A549 (cell line): ENCODE data around the gene CD58.

Source experiments
- EP300 ChIP-seq, 2 experiments: fragments of >200 bp; sonication (Bioruptor Twin); formaldehyde crosslinking; IDR thresholded peaks; 2 replicates in 1 of 2; 3 replicates in 1 of 2; pipeline ENCODE4 v1.6.1; 2016 to 2017
- FOSB ChIP-seq: fragments of 250-450 bp; sonication (Bioruptor Pico); IDR thresholded peaks from 2 replicates; pipeline ENCODE4 v1.5.0; 2020; ENCODE audit warnings: mild to moderate bottlenecking, moderate library complexity
- POLR2A ChIP-seq: IDR thresholded peaks from 2 replicates; pipeline ENCODE4 v1.6.1; 2012; ENCODE audit warnings: mild to moderate bottlenecking, low read length
- RCOR1 ChIP-seq: fragments of 150-350 bp; IDR thresholded peaks from 2 replicates; pipeline ENCODE4 v1.6.1; 2014; ENCODE audit warnings: antibody characterized with exemption, low read length, low read depth
- RFX5 ChIP-seq: fragments of 450-650 bp; IDR thresholded peaks from 2 replicates; pipeline ENCODE4 v1.7.1; 2014; ENCODE audit warnings: antibody characterized with exemption, mild to moderate bottlenecking, moderate library complexity
- TF ChIP-seq, protein P1 (sequence below): fragments of 450-650 bp; IDR thresholded peaks from 2 replicates; pipeline ENCODE4 v1.6.1; 2014; ENCODE audit warnings: antibody characterized with exemption
- TF ChIP-seq, protein P2 (sequence below): fragments of >200 bp; sonication (Bioruptor Twin); formaldehyde crosslinking; IDR thresholded peaks from 3 replicates; pipeline ENCODE4 v1.5.1; 2016
- TF ChIP-seq, protein P3 (sequence below): IDR thresholded peaks from 2 replicates; pipeline ENCODE4 v1.6.1; 2012

DNA sequence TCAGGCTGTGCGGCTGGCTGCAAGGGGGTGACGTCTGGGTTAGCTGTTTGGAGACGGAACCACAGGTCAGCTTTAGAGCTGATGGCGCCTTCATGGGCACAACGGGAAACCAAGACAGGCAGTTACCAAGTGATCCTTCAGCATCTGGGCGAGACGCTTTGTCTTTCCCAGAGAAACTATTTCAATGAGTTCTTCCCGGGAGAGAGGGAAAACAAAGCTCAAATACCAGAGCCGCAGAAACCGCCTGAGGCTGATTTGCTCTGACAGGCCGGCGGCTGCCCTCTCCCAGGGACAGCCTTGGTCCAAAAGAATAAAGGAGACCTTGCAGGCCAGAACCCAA lies 76.5 kb downstream of the CD58 start:
- no peak for TF ChIP-seq RCOR1
- TF ChIP-seq, protein P1, sequence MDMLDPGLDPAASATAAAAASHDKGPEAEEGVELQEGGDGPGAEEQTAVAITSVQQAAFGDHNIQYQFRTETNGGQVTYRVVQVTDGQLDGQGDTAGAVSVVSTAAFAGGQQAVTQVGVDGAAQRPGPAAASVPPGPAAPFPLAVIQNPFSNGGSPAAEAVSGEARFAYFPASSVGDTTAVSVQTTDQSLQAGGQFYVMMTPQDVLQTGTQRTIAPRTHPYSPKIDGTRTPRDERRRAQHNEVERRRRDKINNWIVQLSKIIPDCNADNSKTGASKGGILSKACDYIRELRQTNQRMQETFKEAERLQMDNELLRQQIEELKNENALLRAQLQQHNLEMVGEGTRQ, result no peak
- TF ChIP-seq, protein P2, sequence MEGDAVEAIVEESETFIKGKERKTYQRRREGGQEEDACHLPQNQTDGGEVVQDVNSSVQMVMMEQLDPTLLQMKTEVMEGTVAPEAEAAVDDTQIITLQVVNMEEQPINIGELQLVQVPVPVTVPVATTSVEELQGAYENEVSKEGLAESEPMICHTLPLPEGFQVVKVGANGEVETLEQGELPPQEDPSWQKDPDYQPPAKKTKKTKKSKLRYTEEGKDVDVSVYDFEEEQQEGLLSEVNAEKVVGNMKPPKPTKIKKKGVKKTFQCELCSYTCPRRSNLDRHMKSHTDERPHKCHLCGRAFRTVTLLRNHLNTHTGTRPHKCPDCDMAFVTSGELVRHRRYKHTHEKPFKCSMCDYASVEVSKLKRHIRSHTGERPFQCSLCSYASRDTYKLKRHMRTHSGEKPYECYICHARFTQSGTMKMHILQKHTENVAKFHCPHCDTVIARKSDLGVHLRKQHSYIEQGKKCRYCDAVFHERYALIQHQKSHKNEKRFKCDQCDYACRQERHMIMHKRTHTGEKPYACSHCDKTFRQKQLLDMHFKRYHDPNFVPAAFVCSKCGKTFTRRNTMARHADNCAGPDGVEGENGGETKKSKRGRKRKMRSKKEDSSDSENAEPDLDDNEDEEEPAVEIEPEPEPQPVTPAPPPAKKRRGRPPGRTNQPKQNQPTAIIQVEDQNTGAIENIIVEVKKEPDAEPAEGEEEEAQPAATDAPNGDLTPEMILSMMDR, result no peak
- no peak for TF ChIP-seq FOSB
- TF ChIP-seq RFX5, result no peak
- no peak for TF ChIP-seq EP300 (IDR thresholded peaks at IDR 0.05)
- TF ChIP-seq POLR2A, result no peak
- TF ChIP-seq, protein P3, sequence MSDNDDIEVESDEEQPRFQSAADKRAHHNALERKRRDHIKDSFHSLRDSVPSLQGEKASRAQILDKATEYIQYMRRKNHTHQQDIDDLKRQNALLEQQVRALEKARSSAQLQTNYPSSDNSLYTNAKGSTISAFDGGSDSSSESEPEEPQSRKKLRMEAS, result no peak
